ENCODE data around the gene PDE6B. TPM values are rescaled to one million over a fixed set of nuclear protein-coding genes. Genes with fewer than 3 reads are reported as not detected.
A peak's percentile ranks its signal among the peaks of the same experiment; 100 is the strongest.
"Not testable (repeated sequence)": the region's sequence is repeated elsewhere in the genome, so short reads cannot be mapped to it uniquely, and the experiment has no call there.

The PDE6B gene
- 2.9 TPM for total RNA-seq
- long read RNA-seq, partial matches to known transcripts = 4 of 5 reads
- long read RNA-seq, other reads (novel, unspliced or antisense) = 1 of 5 reads

DNA sequence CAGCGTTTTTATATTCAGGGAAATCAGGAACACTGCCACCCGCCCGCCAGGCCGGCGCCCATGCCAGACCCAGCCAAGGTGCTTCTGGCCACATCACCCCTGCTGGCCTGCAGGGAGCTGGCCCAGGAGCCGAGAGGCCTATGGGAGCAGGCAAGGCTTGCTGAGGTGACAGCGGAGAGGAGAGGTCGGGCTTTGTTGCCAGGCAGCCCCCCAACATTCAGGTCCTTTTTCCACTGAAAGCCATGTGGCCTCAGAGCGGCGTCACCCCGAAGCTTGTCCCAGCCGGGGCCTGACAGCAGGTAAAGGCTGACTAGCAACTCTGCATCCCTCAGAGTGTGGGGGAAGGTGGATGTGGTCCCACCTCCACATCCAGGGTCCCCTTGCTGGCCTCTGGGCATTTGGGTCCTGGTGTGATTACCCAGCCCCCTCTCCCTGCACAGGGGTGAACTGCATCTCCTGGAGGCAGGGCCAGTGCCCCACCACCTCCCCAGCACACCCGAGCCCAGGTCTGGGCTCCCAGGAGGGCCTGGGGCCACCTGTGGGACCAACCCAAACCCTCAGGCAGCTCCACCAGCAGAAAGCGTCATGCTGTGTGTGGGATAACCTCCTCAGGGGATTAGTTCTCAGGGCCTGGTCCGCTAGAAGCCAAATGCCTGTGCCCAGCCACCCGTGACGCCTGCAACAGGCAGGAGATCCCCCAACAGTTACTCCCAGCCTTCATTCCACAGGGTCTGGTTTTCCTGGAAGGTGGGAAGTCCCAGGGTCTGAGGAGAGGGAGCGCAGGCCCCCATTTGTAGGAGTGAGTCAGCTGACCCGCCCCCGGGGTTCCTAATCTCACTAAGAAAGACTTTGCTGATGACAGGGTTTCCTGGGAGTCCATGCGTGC lies at the start of gene PDE6B:
PDE6B (plus strand) TSS at position 869 of the 886 bp plus-strand sequence. CDS start 54 bp downstream, outside the sequence.
- DNase-seq (ENCODE audit: low spot score) = peak; percentile 73

DNA sequence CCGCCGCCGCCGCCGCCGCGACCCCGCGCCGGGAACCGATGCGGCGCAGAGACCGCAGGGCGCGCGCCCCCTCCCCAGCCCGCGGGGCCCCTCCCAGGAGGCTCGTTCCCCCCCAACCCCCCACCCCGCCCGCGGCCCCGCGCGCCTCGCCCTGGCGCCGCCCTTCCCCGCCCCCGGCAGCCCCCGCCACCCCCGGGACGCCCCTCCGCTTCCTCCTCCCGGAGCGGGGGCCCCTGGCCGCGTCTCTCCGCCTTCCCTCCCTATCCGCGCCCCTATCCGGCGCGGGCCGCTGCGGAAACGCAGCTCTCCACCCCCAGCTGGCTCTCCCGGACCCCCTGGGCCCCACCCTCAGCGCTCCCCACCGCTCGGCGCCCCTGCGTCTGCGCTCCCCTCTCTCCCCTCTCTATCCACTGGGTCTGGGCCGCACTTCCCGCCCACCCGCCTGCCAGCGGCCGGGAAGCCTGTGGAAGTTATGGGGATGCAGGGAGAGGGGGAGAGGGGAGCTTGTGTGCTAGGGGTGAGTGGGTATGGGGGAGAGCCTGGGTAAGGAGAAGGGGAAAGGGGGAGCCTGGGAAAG lies 49.0 kb upstream of the PDE6B start, which contains the start of gene TMEM271:
TMEM271 (minus strand) TSS at position 51 of the 577 bp plus-strand sequence. CDS start 233 bp downstream, outside the sequence.
- no peak for DNase-seq (ENCODE audit: low spot score)

DNA sequence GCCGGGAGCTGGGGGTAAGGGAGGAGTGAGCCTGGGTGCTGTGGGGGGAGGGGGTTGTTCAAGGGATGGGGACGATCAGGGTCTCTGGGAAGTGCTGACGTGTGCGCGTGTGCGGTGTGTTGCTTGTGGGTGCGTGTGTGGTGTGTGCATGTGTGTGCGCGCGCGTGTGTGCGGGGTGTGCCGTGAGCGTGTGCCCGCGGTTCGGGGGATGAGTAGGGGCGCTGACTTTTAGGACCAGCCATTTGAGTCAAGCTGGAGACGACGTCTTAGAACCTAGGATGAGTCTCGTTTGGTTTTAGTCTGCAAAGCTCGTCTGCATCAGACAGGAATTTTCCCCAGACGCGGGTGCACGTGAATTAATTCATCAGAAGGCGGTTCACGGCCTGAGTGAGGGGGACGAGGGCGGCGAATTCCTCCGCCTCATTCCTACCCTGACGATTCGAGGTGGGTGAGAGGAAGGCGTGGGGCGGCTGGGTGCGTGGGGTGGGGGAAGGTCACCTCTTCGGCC lies 48.3 kb upstream of the PDE6B start:
- DNase-seq (ENCODE audit: low spot score) = no peak

DNA sequence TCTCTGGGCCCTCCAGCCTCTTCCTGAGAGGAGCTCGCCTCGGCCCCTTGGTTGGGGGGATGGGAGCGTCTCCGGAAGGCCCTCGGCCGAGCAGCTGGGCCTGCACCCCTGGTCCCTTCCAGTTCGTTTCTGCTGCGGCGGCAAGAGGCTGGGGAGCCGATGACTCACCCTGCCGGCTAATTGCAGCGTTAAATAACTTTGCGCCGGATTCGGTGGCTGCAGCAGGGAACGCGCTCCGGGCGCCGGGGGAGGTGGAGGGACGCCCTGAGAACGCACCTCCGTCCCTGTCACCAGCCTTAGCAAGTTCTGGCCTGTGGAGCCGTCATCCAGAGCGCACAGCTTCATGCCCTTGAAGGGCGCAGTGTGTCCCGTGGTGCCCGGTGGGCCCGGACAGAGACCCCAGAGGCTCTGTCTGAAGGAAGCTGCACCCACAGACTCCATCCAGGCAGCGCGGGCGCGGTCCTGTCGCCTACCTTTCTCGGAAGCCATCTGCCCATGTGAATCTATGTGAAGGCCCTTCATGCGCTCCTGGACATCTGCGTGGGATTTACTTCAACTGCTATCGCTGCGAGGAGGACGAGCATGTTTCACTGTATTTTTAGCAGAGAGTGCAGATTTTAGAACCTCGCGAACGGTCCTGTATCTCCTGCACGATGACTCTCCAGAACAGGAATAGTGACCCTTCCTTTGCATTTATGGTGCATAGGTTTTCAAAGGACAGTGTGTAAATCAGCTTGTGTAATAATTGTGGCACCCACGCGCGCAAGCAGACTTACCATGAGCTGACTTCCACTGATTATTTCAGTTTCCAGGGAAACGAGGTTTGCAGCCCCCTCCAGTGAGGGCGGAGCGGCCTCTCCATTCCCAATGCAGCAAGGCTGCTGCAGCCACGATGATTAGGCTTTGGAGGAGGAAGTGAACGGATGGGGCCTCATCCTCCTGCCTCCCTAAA lies 47.6 kb upstream of the PDE6B start:
- no peak for DNase-seq (ENCODE audit: low spot score)

DNA sequence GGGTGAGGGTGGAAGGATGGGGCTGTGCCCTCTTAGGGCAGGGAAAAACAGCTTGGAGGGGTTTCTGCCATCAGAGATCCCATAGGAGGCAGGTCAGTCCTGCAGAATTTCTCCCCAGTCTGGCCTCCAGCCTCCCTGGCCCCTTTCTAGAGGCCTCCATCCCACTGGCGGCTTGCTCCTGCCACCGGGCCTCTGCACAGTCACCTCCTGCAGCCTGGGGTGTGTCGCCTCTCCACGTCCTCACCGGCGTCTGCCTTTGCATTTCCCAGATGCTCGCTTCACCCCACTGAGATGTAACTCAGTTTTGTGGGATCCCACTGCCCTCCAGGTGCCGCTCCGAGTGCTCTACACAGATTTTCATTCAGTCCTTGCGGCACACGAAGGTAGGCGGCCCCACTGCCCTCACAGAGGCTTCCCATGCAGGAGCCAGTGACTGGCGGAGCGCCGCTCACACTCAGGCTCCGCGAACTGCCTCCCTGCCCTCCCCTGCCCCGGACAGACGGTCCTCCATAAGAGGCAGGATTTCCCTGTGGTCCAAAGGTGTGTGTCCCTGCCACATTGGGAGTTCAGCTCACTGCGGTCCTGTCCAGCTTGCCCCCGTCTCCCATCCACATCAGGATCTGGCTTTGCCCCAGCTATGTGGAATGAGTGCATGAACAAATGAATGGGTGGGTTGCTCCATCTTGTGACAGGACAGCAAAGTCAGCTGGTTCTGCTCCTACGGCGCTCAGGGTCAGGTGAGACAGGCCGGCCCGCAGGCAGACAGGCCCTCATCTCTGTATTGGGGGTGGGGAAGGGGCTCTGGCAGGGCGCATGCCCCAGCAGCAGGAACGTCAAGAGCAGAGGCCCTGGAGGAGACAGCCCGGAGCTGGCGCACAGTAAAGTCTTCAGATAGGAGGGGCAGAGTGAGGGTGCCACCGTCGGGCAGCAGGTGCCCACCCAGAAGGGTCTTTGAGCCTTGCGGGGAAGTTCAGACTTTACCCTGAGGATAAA lies 46.6 kb upstream of the PDE6B start:
- no peak for DNase-seq (ENCODE audit: low spot score)

DNA sequence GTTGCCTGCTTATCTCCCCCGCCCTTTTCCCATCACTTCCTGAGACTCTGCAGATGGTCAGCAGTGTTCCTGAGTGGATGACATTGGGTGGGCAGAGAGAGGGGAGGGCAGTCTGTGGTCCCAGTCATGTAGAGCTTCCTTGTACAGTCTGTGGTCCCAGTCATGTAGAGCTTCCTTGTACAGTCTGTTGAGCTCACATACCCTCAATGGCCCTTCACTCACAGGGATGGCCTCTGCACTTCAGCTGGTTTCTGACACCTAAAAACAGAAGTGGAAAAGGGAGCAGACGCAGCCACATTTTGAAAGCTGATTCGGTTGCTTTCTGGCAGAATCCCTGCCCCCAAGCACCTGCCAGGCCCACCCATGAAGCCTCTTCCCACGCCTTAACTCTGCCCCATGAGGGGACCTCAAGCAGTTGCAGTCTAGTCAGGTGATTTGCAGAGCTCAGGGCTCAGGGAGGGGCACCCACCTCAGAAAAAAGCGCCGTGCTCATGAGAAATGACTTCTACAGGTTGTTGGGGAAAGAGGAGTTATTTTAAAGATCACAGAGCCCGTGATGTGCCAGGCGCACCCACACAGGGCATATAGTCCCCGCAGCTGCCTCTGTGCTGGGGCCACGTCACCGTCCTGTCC lies 45.7 kb upstream of the PDE6B start:
- no peak for DNase-seq (ENCODE audit: low spot score)

DNA sequence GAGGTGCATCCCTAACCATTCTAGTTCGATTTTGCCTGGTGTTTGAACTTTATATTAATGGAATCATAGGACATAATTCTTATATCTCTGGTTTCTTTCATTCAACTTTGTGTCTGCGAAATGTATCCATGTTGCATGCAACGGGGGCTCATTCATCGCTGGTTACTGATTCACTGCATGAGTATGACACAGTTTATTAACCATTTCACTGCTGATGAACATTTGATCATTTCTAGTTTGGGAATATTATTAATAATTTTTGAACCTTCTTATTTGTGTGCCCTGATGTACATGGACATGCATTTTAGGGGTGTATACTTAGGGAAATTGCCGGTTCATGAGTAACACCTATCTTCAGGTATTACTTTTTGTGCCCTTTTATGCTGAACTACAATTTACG lies 44.2 kb upstream of the PDE6B start:
- DNase-seq (ENCODE audit: low spot score) = no peak

DNA sequence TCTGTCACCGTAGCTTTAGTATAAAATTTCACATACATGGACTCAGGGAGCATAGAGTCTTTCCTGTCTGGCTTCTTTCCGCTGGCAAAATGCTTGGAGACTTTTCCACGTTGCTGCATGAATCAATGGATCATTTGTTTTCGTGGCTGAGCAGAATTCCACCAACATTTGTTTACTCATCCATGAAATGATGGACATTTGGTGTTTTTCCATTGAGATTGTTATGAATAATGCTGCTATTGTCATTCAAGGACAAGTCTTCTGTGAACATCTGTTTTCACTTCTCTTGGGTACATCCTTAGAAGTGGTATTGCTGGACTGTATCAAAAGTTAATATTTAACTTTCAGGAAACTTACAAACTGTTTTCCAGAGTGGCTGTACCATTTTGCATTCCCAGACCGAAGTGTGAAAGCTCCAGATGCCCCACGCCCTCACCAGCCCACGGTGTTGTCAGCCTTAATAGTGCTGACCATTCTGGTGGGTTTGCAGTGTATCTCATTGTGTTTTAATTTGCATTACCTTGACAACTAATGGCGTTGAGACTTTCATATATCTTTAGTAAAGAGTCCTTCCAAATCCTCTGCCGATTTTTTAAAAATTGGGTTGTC lies 43.5 kb upstream of the PDE6B start:
- peak; percentile 1 for DNase-seq (ENCODE audit: low spot score)

DNA sequence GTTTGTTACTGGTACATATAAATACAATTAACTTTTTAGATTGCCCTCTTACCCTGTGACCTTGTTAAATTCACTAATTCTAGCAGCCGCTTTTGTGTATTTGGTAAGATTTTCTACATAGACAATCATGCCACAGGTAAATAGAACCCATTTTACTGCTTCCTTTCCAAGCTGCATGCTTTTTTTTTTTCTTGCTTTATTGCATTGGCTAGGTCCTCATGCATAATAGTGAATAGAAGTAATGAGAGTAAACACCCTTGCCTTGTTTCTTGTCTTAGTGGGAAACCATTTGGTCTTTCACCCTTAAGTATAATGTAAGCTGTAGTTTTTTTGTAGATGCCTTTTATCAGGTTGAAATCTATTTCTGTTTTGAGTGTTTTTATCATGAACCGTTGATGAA lies 41.6 kb upstream of the PDE6B start:
- no peak for DNase-seq (ENCODE audit: low spot score)

DNA sequence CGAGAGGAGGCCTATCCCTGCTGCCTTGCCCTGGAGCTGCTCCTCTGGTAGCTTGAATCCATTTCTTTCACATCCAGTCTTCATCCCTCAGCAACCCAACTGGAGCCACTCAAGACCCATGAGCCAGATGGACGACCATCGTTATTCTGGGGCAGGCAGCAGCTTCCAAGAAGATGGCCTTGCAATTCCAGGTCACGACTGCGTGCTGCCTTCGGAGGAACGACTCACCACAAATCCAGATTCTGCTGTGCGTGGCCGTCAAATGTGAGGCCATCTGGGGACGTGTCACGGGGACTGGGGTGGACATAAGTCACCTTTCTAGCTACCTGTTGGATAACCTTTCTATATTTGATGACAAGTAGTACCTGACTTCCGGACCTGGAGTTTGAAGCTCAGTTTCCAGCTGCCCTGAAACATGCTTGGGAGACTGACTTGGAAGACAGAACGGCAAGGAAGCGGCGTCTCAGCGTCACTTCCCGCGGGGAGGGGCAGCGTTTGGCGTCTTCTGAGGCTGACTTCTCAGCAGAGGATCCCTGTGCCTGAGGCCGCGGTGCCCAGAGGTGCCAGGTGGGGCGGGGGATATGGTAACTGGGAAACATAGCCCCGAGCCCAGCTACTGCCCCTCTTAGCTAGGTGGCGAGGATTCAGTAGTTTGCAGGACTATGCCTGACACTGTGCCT lies 37.6 kb upstream of the PDE6B start:
- peak; percentile 76 for DNase-seq (ENCODE audit: low spot score)

DNA sequence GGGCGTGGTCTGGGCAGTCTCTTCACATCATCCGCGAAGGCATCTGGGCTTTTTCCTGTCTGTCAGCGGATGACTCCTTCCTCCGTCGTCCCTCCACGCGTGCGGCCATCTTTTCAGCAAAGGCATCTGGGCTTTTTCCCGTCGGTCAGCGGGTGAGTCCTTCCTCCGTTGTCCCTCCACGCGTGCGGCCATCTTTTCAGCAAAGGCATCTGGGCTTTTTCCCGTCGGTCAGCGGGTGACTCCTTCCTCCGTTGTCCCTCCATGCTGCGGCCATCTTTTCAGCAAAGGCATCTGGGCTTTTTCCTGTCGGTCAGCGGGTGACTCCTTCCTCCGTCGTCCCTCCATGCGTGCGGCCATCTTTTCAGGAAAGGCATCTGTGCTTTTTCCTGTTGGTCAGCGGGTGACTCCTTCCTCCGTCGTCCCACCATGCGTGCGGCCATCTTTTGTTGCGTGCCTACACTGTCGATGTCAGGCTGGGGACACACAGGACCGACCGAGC lies 37.0 kb upstream of the PDE6B start:
- DNase-seq (ENCODE audit: low spot score) = peak; percentile 78

DNA sequence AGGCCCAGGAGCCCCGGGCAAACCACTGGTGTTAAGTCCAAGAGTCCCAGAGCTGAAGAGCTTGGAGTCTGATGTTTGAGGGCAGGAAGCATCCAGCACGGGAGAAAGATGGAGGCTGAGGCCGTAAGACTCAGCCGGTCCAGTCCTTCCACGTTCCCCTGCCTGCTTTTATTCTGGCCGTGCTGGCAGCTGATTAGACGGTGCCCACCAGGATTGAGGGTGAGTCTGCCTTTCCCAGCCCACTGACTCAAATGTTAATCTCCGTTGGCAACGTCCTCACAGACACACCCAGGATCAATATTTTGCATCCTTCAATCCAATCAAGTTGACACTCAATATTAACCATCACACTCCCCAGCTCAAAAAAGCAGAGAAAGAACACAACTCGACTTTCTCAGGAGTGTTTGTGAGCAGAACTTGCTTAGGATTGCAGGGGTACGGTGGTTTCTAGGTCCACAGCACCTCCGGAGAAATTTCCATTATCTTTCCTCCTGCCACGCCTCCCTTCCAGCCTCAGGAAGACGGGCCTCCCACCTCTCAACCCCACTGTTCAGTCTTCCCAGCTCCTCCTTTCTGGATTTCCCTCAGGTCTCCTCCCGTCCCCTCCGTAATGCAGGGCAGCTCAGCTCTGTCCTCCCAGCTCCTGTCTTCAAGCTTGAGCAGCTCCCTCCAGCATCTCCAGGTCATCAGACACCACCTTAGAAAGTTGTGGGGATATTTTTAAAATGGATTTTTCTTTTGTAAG lies 36.0 kb upstream of the PDE6B start:
- peak; percentile 49 for DNase-seq (ENCODE audit: low spot score)

DNA sequence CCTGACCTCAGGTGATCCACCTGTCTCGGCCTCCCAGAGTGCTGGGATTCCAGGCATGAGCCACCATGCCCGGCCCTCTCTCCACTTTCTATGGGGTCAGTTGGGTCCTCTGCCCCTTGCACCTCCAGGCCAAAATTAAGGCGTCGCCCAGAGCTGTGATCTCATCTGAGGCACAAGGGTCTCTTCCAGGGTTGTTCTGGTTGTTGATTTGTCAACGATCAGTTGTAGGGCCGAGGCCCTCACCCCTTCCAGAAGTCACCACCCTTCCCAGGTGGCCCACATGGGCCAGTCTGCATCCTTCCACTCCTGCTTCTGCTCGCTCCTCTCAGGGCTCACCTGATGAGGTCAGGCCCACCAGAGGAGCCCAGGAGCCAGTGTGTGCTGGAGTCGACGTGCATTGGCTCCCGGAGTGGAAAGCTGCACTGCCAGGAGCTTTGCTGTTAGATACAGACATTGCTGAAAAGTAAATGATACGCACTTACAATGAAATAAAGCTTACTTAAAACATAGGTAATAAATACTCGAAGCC lies 35.0 kb upstream of the PDE6B start:
- no peak for DNase-seq (ENCODE audit: low spot score)

DNA sequence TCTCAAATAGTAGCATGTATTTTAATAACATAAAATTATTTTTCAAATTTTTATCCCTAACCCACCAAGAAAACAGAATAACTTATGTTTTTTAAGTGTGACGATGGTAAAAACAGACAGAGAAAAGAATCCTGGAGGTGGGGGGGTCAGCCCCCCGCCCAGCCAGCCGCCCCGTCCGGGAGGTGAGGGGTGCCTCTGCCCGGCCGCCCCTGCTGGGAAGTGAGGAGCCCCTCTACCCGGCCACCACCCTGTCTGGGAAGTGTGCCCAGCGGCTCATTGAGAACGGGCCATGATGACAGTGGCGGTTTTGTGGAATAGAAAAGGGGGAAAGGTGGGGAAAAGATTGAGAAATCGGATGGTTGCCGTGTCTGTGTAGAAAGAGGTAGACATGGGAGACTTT lies 33.2 kb upstream of the PDE6B start:
- DNase-seq (ENCODE audit: low spot score) = not testable (repeated sequence)

DNA sequence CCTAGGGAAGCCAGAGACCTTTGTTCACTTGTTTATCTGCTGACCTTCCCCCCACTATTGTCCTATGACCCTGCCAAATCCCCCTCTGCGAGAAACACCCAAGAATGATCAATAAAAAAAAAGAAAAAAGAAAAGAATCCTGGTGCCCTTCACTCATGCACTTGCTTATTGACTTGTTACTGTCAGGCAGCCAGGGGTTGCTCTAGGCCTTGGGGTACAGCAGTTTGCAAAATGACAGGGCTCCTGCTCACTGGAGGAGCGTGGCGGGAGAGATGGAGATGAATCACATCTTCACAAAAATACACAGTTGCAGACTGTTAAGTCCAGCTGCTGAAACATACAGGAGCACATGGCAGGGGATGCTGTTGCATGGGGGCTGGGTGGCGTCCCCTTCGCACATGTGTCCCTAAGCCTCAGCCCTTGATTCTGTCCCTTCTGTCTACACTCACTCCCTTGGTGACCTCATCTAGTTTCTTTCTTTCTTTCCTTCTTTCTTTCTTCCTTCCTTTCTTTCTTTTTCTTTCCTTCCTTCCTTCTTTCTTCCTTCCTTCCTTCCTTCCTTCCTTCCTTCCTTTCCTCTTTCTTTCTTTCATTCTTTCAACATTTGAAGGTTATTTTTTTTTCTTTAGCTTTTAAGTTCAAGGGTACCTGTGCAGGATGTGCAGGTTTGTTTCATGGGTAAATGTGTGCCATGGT lies 32.4 kb upstream of the PDE6B start:
- no peak for DNase-seq (ENCODE audit: low spot score)

DNA sequence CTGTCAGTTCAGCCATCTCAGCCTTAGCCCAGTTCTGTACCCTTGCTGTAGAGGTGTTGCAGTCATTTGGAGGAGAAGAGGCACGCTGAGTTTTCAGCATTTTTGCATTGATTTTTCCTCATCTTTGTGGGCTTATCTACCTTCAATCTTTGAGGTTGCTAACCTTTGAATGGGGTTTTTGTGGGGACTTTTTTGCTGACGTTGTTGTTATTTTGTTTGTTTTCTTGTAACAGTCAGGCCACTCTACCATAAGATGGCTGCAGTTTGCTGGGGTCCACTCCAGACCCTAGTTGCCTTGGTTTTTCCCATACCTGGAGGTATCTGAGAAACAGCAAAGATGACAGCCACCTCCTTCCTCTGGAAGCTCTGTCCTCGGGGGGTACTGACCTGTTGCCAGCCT lies 26.4 kb upstream of the PDE6B start:
- no peak for DNase-seq (ENCODE audit: low spot score)

DNA sequence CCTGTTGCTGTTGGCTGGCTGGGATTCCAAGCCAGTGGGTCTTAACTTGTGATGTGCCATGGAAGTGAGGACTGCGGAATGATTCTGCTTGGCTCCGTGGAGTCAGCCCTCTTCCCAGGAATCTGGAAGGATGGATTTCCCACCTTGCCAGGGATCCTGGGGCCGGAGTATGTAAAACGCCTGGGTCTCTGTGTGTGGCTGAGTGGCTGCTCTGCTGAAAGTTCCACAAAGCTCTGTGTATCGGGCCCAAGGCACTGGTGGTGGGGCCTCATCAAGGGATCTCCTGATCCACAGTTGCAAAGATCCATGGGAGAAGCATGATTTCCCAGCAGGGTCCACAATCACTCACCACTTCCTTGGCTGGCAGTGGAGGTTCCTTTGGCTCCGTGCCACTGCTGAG lies 25.2 kb upstream of the PDE6B start:
- no peak for DNase-seq (ENCODE audit: low spot score)
